Neural cell (in vitro differentiated cells): ENCODE results near the gene ZNF622.

Experiments used
- CTCF ChIP-seq: fragments of 450-650 bp; IDR thresholded peaks from 2 replicates; pipeline ENCODE4 v1.5.1; 2014; ENCODE audit warnings: antibody characterized with exemption, mild to moderate bottlenecking, moderate library complexity; ENCODE audit not compliant: poor library complexity, severe bottlenecking
- EP300 ChIP-seq: fragments of 450-650 bp; conservative IDR thresholded peaks from 2 replicates; pipeline ENCODE4 v1.6.1; 2014; ENCODE audit warnings: antibody characterized with exemption, mild to moderate bottlenecking, moderate library complexity; ENCODE audit not compliant: poor library complexity, severe bottlenecking
- REST ChIP-seq: IDR thresholded peaks from 2 replicates; pipeline ENCODE4 v1.6.1; 2012; ENCODE audit warnings: borderline replicate concordance

GRCh38 chr5:16412556-16412955 lies 53.0 kb downstream of the ZNF622 start:
- TF ChIP-seq CTCF (no peak), EP300 (no peak), REST (no peak)
